ENCODE results near the gene N4BP2L2.

DNA sequence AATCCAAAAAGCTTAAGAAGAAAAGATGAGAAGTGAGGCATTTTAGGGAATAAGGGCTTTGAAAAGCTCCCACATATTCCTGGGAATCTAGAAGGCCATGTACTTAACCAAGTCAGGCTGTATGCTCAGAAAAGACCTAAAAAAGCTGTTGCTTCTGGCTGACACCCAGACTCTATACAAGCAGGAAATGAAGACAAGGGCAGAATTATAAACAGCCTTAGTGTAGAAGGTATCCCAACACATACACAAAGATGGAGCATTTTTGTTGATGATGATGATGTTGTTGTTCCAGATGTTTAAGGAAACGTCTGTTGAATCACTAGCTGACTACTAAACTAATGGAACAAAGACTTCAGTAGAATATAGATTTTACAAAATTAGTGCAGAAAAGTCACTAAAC lies 84.6 kb downstream of the N4BP2L2 start:
- TF ChIP-seq, protein P1, sequence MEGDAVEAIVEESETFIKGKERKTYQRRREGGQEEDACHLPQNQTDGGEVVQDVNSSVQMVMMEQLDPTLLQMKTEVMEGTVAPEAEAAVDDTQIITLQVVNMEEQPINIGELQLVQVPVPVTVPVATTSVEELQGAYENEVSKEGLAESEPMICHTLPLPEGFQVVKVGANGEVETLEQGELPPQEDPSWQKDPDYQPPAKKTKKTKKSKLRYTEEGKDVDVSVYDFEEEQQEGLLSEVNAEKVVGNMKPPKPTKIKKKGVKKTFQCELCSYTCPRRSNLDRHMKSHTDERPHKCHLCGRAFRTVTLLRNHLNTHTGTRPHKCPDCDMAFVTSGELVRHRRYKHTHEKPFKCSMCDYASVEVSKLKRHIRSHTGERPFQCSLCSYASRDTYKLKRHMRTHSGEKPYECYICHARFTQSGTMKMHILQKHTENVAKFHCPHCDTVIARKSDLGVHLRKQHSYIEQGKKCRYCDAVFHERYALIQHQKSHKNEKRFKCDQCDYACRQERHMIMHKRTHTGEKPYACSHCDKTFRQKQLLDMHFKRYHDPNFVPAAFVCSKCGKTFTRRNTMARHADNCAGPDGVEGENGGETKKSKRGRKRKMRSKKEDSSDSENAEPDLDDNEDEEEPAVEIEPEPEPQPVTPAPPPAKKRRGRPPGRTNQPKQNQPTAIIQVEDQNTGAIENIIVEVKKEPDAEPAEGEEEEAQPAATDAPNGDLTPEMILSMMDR (IDR thresholded peaks at IDR 0.05), result no peak
- TF ChIP-seq POLR2AphosphoS5 (IDR thresholded peaks at IDR 0.05) (no peak), POLR2A (IDR thresholded peaks at IDR 0.05) (no peak), EP300 (IDR thresholded peaks at IDR 0.05) (no peak)

Data from gastroesophageal sphincter (tissue), 3 donors.